Endometrium (tissue), 2 donors: ENCODE data around the gene HOXA7.

Experiments used
- FAIRE-seq: peaks from 2 replicates; lab custom pipeline; 2012; peaks lifted over from hg19 to GRCh38; lab: Jason Lieb, UNC
- donor health status: control.
- donor health status: control.

The HOXA7 gene

DNA sequence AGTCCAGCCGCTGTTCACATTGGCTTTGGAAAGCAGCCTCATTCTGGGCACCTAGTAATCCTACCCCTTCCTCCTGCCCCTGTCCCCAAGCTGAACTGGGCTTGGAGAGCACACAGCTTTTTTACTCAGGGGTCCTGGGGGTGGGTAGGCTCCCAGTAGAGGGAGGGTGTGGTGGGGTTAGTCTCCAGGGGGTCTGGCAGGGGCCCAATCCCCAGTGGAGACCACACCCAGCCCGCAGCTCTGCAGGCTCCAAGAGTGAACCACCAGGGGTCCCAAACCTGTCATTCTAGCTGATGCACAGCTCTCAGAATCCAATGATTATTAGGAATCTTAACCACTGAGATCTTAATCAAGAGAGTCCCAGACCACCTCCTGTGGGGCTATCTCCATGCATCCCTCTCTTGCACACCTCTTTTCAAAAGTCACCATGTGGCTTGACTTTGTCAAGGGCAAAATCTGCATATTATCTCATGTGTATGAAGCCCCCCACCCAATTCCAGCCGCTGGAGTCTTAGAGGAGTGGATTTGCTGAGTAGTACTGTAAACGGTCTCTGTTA is 25.9 kb upstream of the HOXA7 start:
- no peak for FAIRE-seq

GRCh38 chr7:27181795-27182275 is 25.4 kb upstream of the HOXA7 start:
- FAIRE-seq = no peak

DNA sequence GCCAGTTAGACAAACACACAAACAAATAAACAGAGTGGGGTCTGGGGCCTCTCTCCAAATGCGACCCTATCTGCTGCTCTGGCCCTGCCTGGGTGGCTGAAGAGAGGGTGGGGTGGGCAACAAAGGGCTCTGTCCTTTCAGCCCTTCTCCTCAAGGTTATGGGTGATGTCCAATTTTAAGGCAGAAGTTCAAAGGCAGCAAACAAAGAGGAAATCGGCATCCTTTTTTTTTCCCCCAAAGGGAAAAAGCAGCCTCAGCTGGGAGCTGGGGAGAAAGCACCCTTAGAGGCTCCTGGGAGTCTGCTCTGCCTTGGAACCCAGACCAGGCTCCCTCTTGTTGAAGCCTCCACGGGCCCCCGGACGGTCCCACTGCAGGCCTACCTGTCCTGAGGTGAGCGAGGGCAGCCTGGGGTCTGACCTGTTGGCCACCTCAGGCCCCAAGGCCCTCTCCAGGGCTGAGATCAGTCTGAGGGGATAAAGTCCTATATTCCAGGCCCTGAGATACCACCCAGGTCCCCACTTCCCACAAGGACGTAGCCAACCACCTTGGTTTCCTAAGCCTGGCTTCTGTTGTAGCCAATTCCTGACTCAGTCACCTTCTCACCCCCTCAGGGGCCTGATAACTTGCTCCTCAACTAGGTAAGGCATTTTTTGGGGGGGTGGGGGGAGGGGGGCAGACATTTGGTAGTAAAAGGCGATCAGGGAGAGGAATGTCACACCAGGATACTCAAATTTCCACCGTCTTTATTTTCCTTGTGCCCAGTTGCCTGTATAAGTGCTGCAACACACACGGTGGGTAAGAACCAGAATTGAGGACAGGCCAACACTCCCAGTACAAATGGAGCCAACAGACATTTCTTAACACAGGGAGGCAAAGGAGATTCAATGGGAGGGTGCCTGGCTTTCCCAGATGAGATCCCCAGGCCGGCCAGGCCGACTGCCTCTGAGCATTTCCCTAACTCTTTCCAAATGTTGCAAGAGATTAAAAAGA is 24.3 kb upstream of the HOXA7 start:
- no peak for FAIRE-seq

DNA sequence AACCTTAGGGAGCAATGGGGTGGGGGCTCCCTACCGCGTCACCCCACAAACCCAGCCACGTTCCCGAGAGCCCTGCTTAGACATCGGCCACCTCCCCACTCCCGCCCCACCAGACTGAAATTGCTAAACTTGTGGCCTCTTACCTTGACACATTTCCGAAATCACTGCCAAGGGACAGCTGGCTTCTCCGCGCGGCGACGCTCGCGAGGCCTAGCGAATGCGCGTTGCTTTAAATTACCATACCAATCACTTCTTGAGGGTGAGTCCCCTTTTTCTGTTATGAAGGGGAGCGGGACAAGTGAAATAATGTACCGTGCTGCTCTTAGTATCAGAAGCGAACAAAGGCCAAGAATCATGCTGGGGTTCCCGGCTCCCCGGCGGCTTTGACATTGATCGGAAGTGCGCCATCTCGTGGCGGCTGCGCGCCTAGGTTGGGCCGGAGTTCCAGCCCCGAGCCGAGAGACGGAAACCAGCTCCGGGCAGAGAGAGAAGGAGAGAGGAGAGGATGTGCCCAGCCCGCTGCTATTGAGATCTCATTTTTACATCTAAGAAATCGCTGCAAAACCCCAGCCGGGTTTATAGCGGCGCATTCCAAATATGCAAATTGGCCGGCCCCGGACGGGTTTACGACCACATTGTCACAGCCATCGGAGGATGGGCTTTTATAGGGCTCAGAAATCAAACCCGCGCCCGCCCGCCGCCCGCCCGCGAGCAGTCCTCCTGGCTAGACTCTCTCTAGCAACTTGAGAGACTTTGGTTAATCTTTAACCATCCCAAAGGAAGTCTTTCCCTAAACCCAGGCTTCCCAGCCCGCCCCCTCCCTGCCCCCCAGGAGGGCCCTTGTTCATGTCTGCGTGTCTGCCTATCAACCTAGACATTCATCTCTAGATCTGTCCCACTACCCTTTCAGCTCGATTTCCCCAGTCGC is 23.3 kb upstream of the HOXA7 start:
- FAIRE-seq = peak; percentile 23

DNA sequence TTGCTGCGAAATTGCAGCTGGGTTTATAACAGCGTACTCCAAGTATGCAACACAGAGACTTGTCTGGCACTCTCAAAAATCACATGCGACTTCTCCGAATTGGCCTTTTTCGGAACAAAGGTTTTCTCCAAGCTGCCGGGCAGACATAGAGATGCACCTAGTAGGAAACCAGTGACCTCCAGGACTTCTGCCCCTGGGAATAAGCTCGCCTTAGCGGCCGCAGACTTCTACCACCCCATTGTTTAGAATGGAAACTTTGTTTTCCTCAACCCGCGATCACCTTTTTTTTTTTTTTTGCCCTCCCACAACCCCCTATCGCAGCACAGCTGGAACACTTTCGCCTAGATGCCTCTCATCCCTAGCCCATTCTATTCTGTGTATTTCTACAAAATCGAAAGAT is 22.6 kb upstream of the HOXA7 start:
- FAIRE-seq = no peak

DNA sequence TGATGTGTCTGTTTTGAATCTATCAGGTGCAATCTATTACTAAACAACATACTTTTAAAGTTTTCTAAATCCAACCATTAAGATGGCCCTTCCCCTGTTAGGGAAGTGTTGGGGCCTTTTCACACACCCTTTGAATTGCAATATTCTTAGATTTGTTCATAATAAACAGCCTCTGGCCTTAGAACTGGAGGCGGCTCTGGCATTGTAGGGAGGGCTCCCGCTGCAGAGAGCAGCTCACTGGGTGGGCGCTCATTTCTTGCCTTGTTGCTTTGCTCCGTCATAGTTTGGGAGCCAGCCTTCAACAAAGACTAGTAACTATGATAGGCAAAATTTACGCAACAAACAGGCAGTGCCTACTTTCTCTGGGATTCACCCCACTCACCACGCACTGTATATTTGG is 21.9 kb upstream of the HOXA7 start:
- FAIRE-seq = no peak

GRCh38 chr7:27177795-27178320 is 21.4 kb upstream of the HOXA7 start:
- FAIRE-seq = no peak

- FAIRE-seq = no peak
Measured at GRCh38 chr7:27176962-27177794, 20.7 kb upstream of the HOXA7 start.

DNA sequence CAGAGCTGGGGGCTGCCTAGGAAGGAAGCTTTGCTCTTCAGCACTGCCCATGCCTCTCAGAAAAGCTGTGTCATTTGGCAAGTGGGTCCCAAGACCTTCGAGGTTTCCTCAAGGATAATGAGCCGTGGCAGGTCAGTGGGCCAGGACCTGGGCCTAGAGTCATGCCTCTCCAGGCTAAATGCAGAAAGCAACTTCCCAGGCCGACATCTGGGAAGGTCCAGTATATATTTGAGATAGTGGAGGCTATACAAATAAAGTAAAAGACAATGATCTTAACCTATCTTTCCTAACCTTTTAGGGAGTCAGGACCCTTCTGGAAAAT is 20.0 kb upstream of the HOXA7 start:
- no peak for FAIRE-seq

DNA sequence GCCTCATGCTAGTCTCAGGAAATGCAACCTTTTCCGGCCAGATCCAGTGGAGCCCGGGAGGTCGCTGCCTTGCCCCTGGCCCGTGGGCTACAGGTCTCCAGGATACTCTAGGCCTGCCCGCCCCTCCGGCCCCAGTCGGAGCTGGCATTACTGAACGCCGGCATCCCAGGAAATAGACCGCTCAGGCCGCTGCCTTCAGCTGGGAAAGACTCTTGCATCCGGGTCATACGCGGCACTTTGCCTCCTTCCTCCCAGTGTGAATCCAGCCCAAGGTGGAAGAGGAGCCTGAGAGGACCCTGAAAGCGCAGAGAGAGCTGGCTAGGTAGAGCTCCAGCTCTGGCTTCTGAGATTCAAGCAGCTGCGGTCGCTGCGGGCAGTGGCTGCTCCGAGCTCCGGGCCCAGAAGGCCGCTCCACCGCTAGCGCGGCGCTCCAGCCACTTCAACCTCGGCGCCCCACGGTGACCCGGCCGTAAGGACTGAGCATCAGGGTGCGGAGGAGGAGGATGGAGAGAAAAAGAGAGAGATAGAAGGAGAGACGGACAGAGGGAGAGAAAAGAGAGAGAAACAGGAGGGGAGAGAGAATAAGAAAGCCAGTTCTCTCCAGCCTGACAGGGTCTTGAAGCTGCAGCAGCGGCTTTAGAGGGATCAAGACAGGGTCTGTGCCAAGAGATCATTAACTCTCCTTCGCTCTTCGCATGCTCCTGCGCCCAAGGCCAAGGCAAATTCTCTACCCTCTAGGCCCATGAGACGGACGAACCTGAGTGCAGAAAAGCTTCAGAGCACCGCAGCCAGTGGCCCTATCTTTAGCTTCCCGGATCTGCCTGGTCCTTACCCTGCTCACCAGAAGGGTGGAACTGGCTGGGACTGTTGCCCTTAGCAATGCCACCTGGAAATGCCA is 19.4 kb upstream of the HOXA7 start:
- no peak for FAIRE-seq

GRCh38 chr7:27174874-27175625 is 18.6 kb upstream of the HOXA7 start:
- FAIRE-seq = no peak

GRCh38 chr7:27173956-27174873 is 17.7 kb upstream of the HOXA7 start, which contains the start of gene HOXA10:
Gene HOXA10, minus strand, starts transcription at chr7:27174320. Its CDS starts 14 bp downstream, at chr7:27174306.
- FAIRE-seq = peak; percentile 85

DNA sequence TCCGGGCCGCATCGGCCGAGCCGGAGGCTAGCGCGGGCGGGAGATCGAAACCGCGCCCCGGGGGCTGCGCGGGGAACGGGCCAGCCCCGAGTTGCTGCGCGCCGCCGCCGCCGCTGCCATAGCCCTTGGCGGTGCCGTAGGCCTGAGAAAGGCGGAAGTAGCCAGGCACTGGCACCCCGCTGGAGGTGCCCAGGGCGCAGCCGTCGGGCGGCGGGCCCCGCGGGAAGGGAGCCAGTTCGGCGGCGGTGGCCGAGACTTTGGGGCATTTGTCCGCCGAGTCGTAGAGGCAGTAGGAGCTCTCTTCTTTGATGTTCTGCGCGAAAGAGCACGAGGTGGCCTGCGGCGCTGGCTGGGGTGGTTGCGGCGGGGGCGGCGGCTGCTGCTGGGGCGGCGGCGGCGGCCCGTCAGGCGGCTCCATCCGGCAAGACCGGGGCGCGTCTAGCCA is 17.1 kb upstream of the HOXA7 start:
- no peak for FAIRE-seq

GRCh38 chr7:27172823-27173510 is 16.5 kb upstream of the HOXA7 start:
- FAIRE-seq = no peak

DNA sequence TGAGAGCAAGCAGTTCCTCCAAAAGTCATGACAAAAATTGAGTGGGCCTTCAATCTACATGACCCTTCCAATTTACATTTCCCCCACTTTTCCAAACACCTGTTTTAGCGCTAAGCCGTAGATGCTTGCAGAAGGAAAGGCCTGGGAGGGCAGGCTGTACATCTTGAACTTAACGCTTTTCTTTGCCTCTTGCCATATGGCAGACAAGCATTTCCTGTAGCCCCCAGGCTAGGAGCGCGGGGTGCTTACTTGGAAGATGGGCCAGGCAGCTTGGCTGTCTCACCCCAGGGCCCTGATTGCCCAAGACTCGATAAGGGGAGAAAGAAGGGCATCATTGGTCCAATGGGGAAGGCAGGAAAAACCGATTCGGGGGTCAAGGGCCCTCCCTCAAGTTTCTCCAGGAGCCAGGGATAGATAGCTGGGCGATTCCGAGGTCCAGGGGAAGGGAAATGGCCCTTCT is 15.9 kb upstream of the HOXA7 start:
- no peak for FAIRE-seq

DNA sequence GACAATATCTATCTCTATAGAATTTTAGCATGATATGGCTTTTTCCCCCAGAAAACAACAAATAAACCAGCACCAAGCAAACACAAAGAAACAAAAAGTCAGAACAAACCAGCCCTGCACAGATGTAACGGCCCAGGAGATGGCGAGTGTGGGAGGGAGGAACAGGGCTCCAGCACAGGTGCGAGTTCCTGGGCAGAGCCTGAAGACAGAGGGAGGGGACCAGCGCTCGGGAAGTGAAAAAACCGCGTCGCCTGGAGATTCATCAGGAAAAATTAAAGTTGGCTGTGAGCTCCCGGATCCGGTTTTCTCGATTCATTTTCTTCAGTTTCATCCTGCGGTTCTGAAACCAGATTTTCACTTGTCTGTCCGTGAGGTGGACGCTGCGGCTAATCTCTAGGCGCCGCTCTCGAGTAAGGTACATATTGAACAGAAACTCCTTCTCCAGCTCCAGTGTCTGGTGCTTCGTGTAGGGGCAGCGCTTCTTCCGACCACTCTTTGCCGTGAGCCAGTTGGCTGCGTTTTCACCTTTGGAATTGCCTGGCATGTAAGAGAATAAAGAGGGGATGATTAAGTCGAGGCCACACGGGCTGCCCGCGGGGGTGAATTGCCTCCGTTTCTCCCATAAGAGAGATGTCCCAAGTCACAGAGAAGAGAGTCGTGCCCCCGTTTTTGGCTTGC is 15.3 kb upstream of the HOXA7 start:
- no peak for FAIRE-seq

- no peak for FAIRE-seq
Measured at GRCh38 chr7:27171325-27171636, 14.8 kb upstream of the HOXA7 start.
